Measurements from ENCODE around the gene AFDN.

DNA sequence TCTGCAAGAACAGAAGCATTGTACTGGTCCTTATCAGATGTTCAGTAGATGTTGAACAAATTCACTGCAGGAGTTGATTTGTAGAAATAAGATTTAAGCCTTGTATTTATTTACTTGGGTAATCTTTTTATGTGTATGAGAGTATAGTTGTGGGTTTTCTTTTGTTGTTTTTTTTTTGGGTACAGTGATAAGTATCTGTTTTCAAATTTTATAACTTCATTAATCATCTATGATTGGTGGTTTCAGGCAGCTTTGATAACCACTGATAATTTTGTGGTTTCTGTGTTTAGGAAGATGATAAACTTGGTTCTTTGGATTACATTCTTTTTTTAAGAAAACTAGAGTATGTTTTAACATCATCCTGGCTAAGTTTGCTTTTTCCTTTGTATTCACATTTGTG is 2.8 kb downstream of the AFDN start:
- no peak for TF ChIP-seq POLR2A (IDR thresholded peaks at IDR 0.05)
- TF ChIP-seq, protein P1, sequence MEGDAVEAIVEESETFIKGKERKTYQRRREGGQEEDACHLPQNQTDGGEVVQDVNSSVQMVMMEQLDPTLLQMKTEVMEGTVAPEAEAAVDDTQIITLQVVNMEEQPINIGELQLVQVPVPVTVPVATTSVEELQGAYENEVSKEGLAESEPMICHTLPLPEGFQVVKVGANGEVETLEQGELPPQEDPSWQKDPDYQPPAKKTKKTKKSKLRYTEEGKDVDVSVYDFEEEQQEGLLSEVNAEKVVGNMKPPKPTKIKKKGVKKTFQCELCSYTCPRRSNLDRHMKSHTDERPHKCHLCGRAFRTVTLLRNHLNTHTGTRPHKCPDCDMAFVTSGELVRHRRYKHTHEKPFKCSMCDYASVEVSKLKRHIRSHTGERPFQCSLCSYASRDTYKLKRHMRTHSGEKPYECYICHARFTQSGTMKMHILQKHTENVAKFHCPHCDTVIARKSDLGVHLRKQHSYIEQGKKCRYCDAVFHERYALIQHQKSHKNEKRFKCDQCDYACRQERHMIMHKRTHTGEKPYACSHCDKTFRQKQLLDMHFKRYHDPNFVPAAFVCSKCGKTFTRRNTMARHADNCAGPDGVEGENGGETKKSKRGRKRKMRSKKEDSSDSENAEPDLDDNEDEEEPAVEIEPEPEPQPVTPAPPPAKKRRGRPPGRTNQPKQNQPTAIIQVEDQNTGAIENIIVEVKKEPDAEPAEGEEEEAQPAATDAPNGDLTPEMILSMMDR (IDR thresholded peaks at IDR 0.05) = no peak

All from upper lobe of left lung (tissue), 4 donors.